HG03139 (cell line): ENCODE measurements around the gene DNPEP.

Experiments
- ATAC-seq: cut with Tn5 transposase; IDR thresholded peaks from one replicate; pipeline ENCODE4 v1.9.1; 2021; ENCODE audit not compliant: unreplicated experiment

The DNPEP gene

DNA sequence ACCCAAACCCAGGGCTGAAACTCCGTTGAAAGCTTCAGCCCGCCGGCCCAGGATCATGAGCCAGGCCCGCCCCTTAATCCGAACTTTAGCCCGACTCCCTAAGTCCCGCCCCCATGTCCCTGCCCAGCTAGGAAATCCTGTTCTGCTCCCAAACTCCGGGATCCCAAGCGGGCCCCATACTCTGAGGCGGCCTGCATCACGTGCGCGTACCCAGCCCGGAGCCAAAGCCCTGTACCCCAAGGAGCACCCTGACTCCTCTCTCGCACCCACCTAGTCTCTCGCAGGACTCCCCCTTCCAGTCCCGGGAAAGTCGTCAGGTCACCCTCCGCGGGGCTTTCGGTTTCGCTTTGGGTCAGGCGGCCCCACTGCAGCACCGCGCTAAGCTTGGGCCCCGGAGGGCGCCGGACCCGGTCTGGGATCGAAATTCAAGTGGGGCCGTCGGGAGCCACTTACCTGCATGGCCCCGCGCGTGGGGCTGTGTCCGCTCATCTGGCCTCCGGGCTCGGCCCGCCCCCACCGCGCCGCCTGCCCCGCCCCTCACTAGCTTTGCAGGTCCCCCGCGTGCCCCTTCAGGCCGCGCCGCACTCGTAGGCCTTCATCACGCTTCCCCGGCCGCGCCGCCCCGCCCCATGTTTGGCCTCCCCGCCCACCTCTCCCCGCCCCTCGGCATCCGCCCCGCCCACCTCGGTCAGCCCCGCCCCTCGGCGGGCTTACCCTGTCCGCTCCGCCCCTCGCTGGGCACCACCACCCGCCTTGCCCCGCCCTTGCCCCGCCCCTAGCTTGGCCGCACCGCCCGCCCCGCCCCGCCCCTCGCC lies at the start of gene DNPEP:
DNPEP (minus strand) TSS at position 607 of the 815 bp plus-strand sequence; CDS start at position 489, 118 bp downstream.
- ATAC-seq: peak; percentile 52

DNA sequence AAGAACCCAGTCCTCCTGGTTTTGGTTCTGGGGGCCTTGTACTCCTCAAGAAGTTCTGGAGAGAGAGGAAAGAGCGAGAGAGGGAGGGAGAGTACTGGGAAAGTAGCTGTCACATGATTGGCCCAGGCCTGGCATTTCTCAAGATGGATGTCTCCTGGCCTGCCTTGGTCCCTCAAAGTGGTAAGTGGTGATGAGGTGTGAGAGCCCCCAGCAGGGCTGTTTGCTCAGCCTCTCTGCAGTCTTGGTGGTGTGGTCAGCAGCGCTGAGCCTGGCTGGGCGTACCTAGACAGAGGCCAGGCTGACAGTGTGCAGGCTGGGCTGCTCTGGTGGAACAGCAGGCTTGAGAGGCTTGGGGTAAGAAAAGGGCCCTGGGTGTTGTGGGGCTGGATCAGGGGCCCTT lies 49.4 kb upstream of the DNPEP start:
- ATAC-seq: no peak

DNA sequence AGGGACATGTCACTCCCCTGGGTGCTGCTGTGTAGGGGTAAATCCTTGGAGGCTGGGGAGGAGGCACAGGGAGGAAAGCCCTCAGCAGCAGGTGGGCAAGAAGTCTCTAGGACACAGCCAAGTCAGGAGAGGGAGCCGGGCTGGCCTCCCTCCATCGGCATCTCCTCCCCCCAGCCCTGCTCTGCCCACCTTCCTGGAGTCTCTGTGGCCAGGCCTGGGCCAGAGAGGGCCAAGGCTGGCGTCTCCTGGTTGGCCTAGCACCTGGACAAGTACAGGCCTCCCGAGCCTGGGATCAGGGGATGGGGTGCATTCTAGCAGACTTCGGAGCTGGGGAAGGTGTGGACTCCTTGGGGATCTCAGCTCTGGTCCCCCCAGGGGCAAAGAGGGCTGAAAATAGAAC lies 48.8 kb upstream of the DNPEP start:
- no peak for ATAC-seq

DNA sequence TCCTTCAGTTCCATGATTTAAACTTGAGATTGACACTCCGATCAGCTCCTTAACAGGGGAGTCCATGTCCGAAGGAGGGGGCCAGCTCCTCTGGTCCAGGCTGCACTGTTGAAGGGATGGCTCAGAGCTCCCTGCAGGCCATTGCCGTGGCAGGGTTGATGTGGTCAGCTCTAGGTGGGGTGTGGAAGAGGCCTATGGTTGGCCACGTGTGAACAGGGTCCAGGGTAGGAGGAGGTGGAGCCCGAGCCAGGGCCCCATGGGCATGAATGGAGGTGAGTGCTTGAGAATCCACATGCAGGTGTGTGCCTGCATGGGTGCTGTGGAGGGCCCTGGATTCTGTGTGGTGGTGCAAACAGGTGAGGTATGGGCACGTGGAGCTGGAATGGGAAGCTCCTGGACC lies 48.0 kb upstream of the DNPEP start:
- ATAC-seq: no peak

GRCh38 chr2:219434718-219435525 lies 47.2 kb upstream of the DNPEP start, which contains the start of gene SPEG:
SPEG (plus strand) TSS chr2:219434843; CDS start chr2:219434978, 135 bp downstream.
- ATAC-seq: no peak

GRCh38 chr2:219434468-219434717 lies 46.7 kb upstream of the DNPEP start:
- ATAC-seq: no peak

- ATAC-seq: no peak
Measured at GRCh38 chr2:219433666-219434467, 46.2 kb upstream of the DNPEP start.

GRCh38 chr2:219430633-219431615 lies 43.2 kb upstream of the DNPEP start:
- ATAC-seq: no peak

DNA sequence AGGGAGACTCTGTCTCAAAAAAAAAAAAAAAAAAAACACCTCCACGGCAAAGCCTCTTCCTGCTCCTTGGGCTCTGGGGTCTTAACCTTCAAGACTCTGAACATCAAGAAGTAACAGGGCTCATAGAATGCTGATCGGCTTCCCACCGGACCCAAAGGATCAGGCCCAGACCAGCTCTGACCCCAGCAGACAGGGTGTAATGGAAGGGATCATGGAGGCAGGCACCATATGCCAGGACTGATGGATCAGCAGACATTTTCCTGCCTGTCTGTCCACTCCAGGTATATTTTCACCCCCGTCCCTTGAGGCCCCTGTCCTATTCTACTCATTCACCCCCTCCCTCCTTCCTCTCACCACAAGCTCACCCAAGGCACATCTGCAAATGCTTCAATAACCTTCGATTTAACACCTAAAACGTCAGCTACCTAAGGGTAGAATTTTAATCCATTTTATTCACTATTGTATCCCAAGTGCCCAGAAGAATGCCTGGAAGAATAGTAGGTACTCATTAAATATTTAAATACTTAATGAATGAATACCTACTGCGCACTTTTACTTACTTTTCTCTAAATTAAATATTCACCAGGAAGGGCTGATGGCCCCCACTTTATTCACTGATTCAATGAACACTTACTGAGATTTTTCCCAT lies 42.4 kb upstream of the DNPEP start:
- no peak for ATAC-seq

- ATAC-seq: no peak
Measured at GRCh38 chr2:219428469-219428868, 40.8 kb upstream of the DNPEP start.

DNA sequence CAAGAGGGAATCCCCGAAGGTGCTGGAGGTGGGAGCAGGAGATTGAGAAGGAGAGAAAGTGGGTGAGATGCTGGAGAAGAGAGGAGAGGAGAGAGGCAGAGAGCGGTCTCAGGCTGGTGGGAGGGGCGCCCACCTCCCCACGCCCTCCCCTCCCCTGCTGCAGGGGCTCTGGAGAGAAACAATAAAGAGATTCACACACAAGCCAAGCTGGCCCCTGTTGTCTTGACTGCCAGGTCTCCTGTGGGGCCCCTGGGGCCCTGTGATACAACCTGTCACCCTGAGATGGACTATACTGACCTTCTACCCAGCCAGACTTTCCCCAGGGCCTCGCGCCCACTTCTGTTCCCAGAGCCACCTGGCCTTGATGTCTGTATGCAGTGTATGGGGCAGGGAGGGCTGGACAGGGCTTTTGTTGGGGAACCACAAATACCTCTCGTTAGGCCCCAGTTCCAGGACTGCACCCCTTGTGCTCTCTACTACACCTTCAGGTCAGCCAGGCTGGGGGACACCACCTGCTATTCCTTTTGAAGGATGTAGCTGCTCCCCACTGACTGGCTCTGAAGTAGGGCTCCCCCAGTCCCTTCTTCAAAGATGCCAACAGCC lies 38.9 kb upstream of the DNPEP start:
- ATAC-seq: no peak

DNA sequence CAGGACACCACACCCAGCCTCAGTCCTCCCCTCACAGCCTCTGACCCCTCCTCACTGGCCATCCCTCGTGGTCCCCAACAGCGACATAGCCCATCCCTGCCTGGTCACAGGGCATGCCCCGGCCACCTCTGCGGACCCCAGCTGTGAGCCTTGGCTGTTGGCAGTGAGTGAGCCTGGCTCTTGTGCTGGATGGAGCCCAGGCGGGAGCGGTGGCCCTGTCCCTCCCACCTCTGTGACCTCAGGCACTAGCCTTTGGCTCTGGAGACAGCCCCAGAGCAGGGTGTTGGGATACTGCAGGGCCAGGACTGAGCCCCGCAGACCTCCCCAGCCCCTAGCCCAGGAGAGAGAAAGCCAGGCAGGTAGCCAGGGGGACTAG lies 38.3 kb upstream of the DNPEP start:
- no peak for ATAC-seq

DNA sequence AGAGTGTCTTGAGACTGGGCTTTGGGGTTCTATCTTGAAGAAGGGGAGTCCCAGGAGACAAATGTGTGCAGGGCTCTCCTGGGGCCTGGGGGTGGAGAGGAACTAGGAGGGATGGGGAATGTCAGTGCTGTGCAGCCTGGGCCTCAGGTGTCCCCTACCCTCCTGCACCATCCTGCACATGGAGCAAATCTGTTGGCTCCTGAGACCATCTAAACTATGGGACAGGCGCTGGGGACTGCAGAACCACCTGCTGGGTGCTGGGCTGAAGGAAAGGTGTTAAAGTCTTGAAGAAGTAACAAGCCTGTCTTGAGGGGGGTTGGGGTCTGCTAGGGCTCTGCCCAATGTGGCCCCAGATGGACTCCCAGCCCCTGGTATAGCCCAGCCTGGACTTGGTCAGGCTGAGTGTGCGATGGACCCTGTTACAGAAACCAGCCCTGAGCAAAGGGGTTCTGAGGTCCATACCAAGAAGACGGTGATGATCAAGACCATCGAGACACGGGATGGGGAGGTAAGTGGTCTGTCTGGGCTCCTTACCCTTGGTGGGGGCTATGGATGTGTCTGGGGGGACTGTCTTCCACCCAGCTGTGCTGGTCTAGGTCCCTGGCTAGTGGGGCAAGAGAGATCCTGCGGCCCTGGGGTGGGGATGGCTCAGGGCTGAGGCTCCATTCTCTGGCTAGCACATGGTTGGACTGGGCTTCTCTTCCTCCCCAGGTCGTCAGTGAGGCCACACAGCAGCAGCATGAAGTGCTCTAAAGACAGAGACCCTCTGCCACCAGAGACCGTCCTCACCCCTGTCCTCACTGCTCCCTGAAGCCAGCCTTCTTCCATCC lies 37.7 kb upstream of the DNPEP start:
- no peak for ATAC-seq

- ATAC-seq: no peak
Measured at GRCh38 chr2:219423652-219424377, 36.1 kb upstream of the DNPEP start.

GRCh38 chr2:219422952-219423534 lies 35.3 kb upstream of the DNPEP start:
- ATAC-seq: no peak

GRCh38 chr2:219421323-219421722 lies 33.6 kb upstream of the DNPEP start:
- no peak for ATAC-seq

GRCh38 chr2:219420687-219421086 lies 33.0 kb upstream of the DNPEP start:
- ATAC-seq: no peak
